Measurements from ENCODE around the gene MYH14. TPM values are rescaled to one million over a fixed set of nuclear protein-coding genes. Genes with fewer than 3 reads are reported as not detected.

The MYH14 gene
- total and polyA plus RNA-seq, 9 of the 15 experiments (the other 6 are each of a cell fraction or from before 2014, with no cell fraction given), result 0.04 to 0.86 (median 0.19) TPM; not detected in 2

DNA sequence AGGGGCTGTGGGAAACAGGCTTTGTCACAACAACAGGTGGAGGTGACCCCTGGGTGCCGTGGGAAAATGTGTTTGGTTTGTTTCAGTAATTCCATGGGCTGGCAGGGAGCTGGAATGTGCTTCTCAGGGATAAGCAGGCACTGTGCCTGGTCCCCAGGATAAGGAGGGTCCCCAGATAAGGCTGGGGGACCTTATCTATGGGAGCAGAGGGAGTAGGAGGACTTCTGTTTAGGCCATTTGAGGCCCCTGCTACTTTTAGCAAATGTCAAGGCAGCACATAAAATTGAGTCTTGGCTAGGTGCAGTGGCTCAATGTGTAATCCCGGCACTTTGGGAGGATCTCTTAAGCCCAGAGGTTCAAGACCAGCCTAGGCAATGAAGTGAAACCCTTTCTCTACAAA lies 66.2 kb downstream of the MYH14 start (continued):
- TF ChIP-seq ZNF436 (CRISPR knock-in tag; IDR thresholded peaks at IDR 0.05) (0 out of 2 replicates have a peak, but pooled peaks have one; percentile 25), MCM7 (IDR thresholded peaks at IDR 0.05) (no peak), FOXJ3 (CRISPR knock-in tag; IDR thresholded peaks at IDR 0.05) (no peak), GATAD2B (IDR thresholded peaks at IDR 0.05; ENCODE audit: borderline replicate concordance) (peak; percentile 71; the same call in 1 of the 2 replicates), NFIX (CRISPR knock-in tag; IDR thresholded peaks at IDR 0.05; ENCODE audit: low read depth) (no peak), ZFP36 (IDR thresholded peaks at IDR 0.05; ENCODE audit: low read depth, low read length, partially characterized antibody) (no peak), SRSF3 (IDR thresholded peaks at IDR 0.05; ENCODE audit: insufficient read depth, low read length) (no peak), STAG1 (CRISPR knock-in tag; IDR thresholded peaks at IDR 0.05; ENCODE audit: borderline replicate concordance) (no peak), DIDO1 (tag; IDR thresholded peaks at IDR 0.05; ENCODE audit: low read depth) (0 out of 2 replicates have a peak, but pooled peaks have one; percentile 37), TAF9B (IDR thresholded peaks at IDR 0.05; ENCODE audit: partially characterized antibody) (no peak), ZBED1 (IDR thresholded peaks at IDR 0.05) (no peak), ZKSCAN1 (IDR thresholded peaks at IDR 0.05; ENCODE audit: low read depth, low read length) (0 out of 2 replicates have a peak, but pooled peaks have one; percentile 58)
- TF ChIP-seq, protein P1, sequence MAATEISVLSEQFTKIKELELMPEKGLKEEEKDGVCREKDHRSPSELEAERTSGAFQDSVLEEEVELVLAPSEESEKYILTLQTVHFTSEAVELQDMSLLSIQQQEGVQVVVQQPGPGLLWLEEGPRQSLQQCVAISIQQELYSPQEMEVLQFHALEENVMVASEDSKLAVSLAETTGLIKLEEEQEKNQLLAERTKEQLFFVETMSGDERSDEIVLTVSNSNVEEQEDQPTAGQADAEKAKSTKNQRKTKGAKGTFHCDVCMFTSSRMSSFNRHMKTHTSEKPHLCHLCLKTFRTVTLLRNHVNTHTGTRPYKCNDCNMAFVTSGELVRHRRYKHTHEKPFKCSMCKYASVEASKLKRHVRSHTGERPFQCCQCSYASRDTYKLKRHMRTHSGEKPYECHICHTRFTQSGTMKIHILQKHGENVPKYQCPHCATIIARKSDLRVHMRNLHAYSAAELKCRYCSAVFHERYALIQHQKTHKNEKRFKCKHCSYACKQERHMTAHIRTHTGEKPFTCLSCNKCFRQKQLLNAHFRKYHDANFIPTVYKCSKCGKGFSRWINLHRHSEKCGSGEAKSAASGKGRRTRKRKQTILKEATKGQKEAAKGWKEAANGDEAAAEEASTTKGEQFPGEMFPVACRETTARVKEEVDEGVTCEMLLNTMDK (IDR thresholded peaks at IDR 0.05; ENCODE audit: borderline replicate concordance, insufficient read depth, low read depth, low read length, poor library complexity, severe bottlenecking), result no peak
- TF ChIP-seq, protein P2, sequence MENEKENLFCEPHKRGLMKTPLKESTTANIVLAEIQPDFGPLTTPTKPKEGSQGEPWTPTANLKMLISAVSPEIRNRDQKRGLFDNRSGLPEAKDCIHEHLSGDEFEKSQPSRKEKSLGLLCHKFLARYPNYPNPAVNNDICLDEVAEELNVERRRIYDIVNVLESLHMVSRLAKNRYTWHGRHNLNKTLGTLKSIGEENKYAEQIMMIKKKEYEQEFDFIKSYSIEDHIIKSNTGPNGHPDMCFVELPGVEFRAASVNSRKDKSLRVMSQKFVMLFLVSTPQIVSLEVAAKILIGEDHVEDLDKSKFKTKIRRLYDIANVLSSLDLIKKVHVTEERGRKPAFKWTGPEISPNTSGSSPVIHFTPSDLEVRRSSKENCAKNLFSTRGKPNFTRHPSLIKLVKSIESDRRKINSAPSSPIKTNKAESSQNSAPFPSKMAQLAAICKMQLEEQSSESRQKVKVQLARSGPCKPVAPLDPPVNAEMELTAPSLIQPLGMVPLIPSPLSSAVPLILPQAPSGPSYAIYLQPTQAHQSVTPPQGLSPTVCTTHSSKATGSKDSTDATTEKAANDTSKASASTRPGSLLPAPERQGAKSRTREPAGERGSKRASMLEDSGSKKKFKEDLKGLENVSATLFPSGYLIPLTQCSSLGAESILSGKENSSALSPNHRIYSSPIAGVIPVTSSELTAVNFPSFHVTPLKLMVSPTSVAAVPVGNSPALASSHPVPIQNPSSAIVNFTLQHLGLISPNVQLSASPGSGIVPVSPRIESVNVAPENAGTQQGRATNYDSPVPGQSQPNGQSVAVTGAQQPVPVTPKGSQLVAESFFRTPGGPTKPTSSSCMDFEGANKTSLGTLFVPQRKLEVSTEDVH (IDR thresholded peaks at IDR 0.05; ENCODE audit: low read depth, partially characterized antibody), result no peak
- TF ChIP-seq, protein P3, sequence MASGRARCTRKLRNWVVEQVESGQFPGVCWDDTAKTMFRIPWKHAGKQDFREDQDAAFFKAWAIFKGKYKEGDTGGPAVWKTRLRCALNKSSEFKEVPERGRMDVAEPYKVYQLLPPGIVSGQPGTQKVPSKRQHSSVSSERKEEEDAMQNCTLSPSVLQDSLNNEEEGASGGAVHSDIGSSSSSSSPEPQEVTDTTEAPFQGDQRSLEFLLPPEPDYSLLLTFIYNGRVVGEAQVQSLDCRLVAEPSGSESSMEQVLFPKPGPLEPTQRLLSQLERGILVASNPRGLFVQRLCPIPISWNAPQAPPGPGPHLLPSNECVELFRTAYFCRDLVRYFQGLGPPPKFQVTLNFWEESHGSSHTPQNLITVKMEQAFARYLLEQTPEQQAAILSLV (tag; IDR thresholded peaks at IDR 0.05), result no peak
- TF ChIP-seq, protein P4, sequence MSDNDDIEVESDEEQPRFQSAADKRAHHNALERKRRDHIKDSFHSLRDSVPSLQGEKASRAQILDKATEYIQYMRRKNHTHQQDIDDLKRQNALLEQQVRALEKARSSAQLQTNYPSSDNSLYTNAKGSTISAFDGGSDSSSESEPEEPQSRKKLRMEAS (CRISPR knock-in tag; IDR thresholded peaks at IDR 0.05), result no peak
- TF ChIP-seq, protein P5, sequence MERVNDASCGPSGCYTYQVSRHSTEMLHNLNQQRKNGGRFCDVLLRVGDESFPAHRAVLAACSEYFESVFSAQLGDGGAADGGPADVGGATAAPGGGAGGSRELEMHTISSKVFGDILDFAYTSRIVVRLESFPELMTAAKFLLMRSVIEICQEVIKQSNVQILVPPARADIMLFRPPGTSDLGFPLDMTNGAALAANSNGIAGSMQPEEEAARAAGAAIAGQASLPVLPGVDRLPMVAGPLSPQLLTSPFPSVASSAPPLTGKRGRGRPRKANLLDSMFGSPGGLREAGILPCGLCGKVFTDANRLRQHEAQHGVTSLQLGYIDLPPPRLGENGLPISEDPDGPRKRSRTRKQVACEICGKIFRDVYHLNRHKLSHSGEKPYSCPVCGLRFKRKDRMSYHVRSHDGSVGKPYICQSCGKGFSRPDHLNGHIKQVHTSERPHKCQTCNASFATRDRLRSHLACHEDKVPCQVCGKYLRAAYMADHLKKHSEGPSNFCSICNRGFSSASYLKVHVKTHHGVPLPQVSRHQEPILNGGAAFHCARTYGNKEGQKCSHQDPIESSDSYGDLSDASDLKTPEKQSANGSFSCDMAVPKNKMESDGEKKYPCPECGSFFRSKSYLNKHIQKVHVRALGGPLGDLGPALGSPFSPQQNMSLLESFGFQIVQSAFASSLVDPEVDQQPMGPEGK (CRISPR knock-in tag; IDR thresholded peaks at IDR 0.05; ENCODE audit: borderline replicate concordance), result no peak
- TF ChIP-seq, protein P6, sequence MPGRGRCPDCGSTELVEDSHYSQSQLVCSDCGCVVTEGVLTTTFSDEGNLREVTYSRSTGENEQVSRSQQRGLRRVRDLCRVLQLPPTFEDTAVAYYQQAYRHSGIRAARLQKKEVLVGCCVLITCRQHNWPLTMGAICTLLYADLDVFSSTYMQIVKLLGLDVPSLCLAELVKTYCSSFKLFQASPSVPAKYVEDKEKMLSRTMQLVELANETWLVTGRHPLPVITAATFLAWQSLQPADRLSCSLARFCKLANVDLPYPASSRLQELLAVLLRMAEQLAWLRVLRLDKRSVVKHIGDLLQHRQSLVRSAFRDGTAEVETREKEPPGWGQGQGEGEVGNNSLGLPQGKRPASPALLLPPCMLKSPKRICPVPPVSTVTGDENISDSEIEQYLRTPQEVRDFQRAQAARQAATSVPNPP (IDR thresholded peaks at IDR 0.05; ENCODE audit: borderline replicate concordance, insufficient read depth, insufficient read length), result no peak

All from K562 (cell line).